ENCODE measurements around the gene KNTC1.

Gene KNTC1

GRCh38 chr12:122610911-122611310 lies 83.9 kb downstream of the KNTC1 start:
- H3K27me3 ChIP-seq (ENCODE audit: insufficient read depth, poor library complexity, severe bottlenecking): no peaks in the 10 kb centered on the region
- TF ChIP-seq, protein P1, sequence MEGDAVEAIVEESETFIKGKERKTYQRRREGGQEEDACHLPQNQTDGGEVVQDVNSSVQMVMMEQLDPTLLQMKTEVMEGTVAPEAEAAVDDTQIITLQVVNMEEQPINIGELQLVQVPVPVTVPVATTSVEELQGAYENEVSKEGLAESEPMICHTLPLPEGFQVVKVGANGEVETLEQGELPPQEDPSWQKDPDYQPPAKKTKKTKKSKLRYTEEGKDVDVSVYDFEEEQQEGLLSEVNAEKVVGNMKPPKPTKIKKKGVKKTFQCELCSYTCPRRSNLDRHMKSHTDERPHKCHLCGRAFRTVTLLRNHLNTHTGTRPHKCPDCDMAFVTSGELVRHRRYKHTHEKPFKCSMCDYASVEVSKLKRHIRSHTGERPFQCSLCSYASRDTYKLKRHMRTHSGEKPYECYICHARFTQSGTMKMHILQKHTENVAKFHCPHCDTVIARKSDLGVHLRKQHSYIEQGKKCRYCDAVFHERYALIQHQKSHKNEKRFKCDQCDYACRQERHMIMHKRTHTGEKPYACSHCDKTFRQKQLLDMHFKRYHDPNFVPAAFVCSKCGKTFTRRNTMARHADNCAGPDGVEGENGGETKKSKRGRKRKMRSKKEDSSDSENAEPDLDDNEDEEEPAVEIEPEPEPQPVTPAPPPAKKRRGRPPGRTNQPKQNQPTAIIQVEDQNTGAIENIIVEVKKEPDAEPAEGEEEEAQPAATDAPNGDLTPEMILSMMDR (IDR thresholded peaks at IDR 0.05; ENCODE audit: insufficient read depth, low read length): no peak
- TF ChIP-seq GABPA (IDR thresholded peaks at IDR 0.05; ENCODE audit: low read depth) (no peak), POLR2AphosphoS5 (IDR thresholded peaks at IDR 0.05; ENCODE audit: low read depth) (no peak), SPI1 (IDR thresholded peaks at IDR 0.05; ENCODE audit: borderline replicate concordance, low read depth) (no peak), REST (IDR thresholded peaks at IDR 0.05; ENCODE audit: insufficient replicate concordance, low read depth) (no peak)
- no peak overlapping the region for H3K4me3 ChIP-seq (replicated peaks; ENCODE audit: insufficient read depth, low read length)
- no peak for DNase-seq (ENCODE audit: low read depth in 1 of 2, low spot score in 1 of 2)
- H3K27ac ChIP-seq (replicated peaks): no peak overlapping the region

DNA sequence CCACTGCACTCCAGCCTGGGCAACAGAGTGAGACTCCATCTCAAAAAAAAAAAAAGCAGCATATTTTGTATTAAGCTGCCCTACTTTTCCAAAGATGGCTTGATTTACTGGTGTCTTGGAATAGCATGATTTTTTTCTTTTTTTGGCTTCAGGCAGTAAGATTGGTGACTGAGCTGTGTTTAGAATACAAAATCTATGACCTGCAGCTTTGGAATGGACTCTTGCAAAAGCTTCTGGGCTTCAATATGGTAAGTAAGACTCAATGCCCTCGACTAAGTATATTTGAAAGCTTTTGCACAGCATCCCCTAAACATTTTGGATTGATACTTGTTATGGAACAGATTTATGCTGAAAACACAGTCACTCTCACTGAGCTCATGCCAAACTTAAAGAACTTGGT lies 87.8 kb downstream of the KNTC1 start:
- TF ChIP-seq POLR2AphosphoS5 (IDR thresholded peaks at IDR 0.05; ENCODE audit: low read depth) (no peak), SPI1 (IDR thresholded peaks at IDR 0.05; ENCODE audit: borderline replicate concordance, low read depth) (no peak), REST (IDR thresholded peaks at IDR 0.05; ENCODE audit: insufficient replicate concordance, low read depth) (no peak), GABPA (IDR thresholded peaks at IDR 0.05; ENCODE audit: low read depth) (no peak)
- TF ChIP-seq, protein P1 (IDR thresholded peaks at IDR 0.05; ENCODE audit: insufficient read depth, low read length): no peak
- H3K27me3 ChIP-seq (ENCODE audit: insufficient read depth, poor library complexity, severe bottlenecking): no peaks in the 10 kb centered on the region
- H3K27ac ChIP-seq (replicated peaks): no peak overlapping the region
- H3K4me3 ChIP-seq (replicated peaks; ENCODE audit: insufficient read depth, low read length): no peak overlapping the region
- DNase-seq (ENCODE audit: low read depth in 1 of 2, low spot score in 1 of 2): no peak

- DNase-seq (ENCODE audit: low read depth in 1 of 2, low spot score in 1 of 2): no peak
- no peak for TF ChIP-seq SPI1 (IDR thresholded peaks at IDR 0.05; ENCODE audit: borderline replicate concordance, low read depth)
- TF ChIP-seq GABPA (IDR thresholded peaks at IDR 0.05; ENCODE audit: low read depth): no peak
- no peak for TF ChIP-seq REST (IDR thresholded peaks at IDR 0.05; ENCODE audit: insufficient replicate concordance, low read depth)
- TF ChIP-seq, protein P1 (IDR thresholded peaks at IDR 0.05; ENCODE audit: insufficient read depth, low read length): no peak
- TF ChIP-seq POLR2AphosphoS5 (IDR thresholded peaks at IDR 0.05; ENCODE audit: low read depth): no peak
- no peaks in the 10 kb centered on the region for H3K27me3 ChIP-seq (ENCODE audit: insufficient read depth, poor library complexity, severe bottlenecking)
- no peak overlapping the region for H3K4me3 ChIP-seq (replicated peaks; ENCODE audit: insufficient read depth, low read length)
- no peak overlapping the region for H3K27ac ChIP-seq (replicated peaks)
Measured at GRCh38 chr12:122615780-122616179, 88.7 kb downstream of the KNTC1 start.

Data from HL-60 (cell line).